GM12875 (cell line): ENCODE measurements around the gene KIF3B.
"Not testable (repeated sequence)": the region's sequence is repeated elsewhere in the genome, so short reads cannot be mapped to it uniquely, and the experiment has no call there.

Source experiments
- H3K4me3 ChIP-seq: one replicate; pipeline ENCODE4 v1.5.1; 2011; ENCODE audit warnings: low read depth, low read length, control low read depth
- TF ChIP-seq, protein P1 (sequence below): IDR thresholded peaks from 2 replicates; pipeline ENCODE4 v1.5.1; 2011; ENCODE audit warnings: low read depth, mild to moderate bottlenecking, control low read depth, inconsistent platforms, low read length, moderate library complexity, borderline replicate concordance; ENCODE audit not compliant: insufficient read depth

KIF3B gene

GRCh38 chr20:32338665-32339064 lies 61.2 kb downstream of the KIF3B start:
- no peak overlapping the region for H3K4me3 ChIP-seq
- TF ChIP-seq, protein P1, sequence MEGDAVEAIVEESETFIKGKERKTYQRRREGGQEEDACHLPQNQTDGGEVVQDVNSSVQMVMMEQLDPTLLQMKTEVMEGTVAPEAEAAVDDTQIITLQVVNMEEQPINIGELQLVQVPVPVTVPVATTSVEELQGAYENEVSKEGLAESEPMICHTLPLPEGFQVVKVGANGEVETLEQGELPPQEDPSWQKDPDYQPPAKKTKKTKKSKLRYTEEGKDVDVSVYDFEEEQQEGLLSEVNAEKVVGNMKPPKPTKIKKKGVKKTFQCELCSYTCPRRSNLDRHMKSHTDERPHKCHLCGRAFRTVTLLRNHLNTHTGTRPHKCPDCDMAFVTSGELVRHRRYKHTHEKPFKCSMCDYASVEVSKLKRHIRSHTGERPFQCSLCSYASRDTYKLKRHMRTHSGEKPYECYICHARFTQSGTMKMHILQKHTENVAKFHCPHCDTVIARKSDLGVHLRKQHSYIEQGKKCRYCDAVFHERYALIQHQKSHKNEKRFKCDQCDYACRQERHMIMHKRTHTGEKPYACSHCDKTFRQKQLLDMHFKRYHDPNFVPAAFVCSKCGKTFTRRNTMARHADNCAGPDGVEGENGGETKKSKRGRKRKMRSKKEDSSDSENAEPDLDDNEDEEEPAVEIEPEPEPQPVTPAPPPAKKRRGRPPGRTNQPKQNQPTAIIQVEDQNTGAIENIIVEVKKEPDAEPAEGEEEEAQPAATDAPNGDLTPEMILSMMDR, result no peak

DNA sequence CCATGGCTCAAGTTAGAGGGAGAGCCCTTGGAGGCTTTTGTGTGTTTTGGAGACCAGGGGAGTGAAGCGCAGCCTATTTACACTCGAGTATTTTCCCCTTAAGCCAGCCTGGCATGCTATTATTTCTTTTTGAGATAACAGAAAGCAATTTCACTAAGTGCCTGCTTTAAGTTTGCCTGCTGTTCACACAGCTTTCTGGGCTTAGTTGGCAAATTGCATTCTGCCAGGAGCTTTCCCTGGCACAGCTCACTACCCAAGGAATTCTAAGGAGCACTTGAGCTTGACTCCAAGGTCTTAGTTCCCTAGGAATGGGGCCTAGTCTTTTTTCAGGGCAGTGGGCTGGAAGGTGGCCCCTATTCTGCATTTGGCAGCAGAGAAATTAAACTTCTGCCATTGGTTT lies 61.7 kb downstream of the KIF3B start:
- H3K4me3 ChIP-seq, result no peak overlapping the region
- TF ChIP-seq, protein P1, result no peak

- not testable (repeated sequence) for H3K4me3 ChIP-seq
Observed at GRCh38 chr20:32341053-32341452, 63.6 kb downstream of the KIF3B start.

GRCh38 chr20:32343439-32343838 lies 66.0 kb downstream of the KIF3B start:
- TF ChIP-seq, protein P1, result no peak
- no peak overlapping the region for H3K4me3 ChIP-seq

GRCh38 chr20:32344835-32345506 lies 67.5 kb downstream of the KIF3B start:
- H3K4me3 ChIP-seq, result no peak overlapping the region
- TF ChIP-seq, protein P1, result no peak

DNA sequence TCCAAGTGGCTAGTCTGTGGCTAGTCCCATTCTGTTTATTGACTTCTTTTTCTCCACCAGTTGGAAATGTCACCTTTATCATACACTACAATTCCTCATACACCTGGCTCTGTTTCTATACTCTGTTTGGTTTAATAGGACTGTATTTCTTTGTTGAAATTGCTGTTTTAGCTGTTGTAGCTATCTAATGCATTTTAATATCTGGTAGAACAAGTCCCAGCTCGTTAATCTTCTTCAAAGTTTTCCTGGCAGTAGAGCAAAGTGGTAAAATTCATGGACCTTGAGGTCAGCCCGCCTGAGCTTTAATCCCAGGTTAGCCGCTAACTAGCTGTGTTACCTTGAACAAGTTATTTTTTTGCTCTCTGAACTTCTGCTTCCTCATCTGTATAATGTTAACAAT lies 70.8 kb downstream of the KIF3B start:
- no peak overlapping the region for H3K4me3 ChIP-seq
- TF ChIP-seq, protein P1, result no peak

DNA sequence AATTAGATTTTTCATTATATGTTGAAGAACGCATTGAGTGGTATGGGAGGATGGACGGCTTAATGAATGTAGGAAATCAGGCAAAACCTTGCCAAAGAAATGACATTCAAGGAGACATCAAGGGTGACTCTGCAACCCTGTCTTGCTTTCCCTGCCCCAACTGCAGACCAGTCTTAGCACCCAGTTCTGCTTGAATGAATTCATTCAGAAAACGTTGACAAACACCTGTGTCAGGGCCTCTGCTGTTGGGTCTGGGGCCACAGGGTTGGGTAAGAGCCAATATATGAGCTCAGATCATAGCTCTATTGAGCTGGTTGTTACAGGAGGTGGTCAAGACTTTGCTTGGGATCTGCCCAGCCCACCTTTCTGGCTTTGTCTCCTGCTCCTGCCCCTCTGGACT lies 73.0 kb downstream of the KIF3B start:
- no peak overlapping the region for H3K4me3 ChIP-seq

More for the DNA sequence above, 73.0 kb downstream of the KIF3B start:
- TF ChIP-seq, protein P1, result no peak
